Left ventricle myocardium superior (tissue), 1 donor: ENCODE results near the gene LRRTM1. TPM values are rescaled to one million over a fixed set of nuclear protein-coding genes. Genes with fewer than 3 reads are reported as not detected.

Experiments
- ATAC-seq: fragments of 200-7000 bp; cut with Tn5 transposase; one replicate; pipeline ENCODE4 v1.9.1; 2020; ENCODE audit warnings: mild to moderate bottlenecking, moderate library complexity
- DNase-seq: peaks from one replicate; pipeline ENCODE4 v3.0.0-alpha.2; 2020
- intact Hi-C: fragments of 100-400 bp; cut with micrococcal nuclease; formaldehyde crosslinking; loops from one replicate; pipeline ENCODE4 v1.11.0; 2022
- total RNA-seq: library from RNA; stranded (reverse); fragmentation: NEBNext Ultra II Directional; extraction: Animal tissue kit (Norgen Biotek cat#: 25700); gene quantifications from one replicate; pipeline ENCODE4 v1.2.1, GENCODE V29; 2021
- donor health status: DM: no; HTN: yes; CAD: no; lungs with severe emphysema.

The LRRTM1 gene
- total RNA-seq, 1 donor from 2014 or later: 0.40 TPM

DNA sequence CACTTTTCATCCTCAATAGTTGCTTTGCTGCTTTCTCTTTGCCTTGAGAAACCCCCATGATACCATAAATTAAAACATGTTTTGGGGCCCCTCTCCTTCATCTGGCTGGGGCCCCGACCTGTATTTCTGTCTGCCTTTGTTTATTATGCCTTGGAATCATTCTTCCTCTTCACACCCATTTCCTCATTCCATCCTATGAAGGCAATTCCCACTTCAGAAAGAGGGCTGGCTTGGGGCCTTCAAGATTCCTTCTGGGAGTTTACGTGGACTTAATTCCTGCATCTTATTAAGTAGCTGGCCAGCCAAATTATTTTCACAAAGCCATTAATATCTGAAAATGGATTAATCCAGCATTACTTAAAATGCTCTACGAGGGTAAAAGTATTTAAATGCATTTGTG is 6.8 kb upstream of the LRRTM1 start:
- no peak for DNase-seq
- intact Hi-C loops: no loop called here
- no peak for ATAC-seq

DNA sequence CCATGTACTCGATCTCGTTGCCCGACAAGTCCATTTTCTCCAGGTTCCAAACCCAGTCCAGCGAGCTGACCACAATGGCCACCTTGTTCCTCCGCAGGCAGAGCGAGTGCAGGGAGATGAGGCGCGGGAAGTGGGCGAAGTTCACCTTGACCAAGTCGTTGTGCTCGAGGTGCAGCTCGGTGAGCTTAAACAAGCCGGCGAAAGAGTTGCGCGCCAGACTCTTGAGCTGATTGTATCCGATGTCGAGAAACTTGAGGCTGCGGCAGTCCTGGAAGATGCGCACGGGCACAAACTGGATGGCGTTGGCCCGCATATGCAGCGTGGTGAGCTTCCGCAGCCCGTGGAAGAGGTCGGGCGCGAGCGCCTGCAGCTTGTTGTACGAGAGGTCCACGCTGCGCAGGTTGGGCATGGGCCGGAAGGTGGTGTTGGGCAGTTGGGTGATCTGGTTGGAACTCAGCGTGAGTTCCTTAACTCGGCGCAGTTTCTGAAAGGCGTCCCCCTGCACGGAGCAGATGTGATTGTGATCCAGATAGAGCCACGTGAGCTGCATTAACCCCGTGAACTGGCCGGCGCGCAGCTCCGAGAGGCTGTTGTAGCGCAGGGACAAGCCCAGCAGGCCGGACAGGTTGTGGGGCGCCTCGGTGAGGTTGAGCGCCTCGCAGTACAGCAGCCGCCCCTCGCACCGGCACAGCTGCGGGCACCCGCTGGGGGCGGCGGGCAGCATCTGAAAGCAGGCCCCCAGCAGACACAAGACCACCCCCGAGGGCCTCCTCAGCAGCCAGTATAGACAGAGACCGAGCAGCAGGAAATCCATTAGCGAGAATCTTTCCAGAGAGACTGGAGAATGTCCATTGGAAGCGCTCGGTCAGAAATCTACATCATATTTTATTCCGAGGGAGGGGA is 1.3 kb downstream of the LRRTM1 start:
- intact Hi-C loops: no loop called here
- no peak for ATAC-seq
- peak; percentile 25 for DNase-seq

- intact Hi-C loops: no loop called here
- ATAC-seq (no peak), DNase-seq (no peak)
Measured at GRCh38 chr2:80302314-80303005, 2.1 kb downstream of the LRRTM1 start.

GRCh38 chr2:80302001-80302313 is 2.6 kb downstream of the LRRTM1 start:
- intact Hi-C loops: no loop called here
- no peak for ATAC-seq
- no peak for DNase-seq

DNA sequence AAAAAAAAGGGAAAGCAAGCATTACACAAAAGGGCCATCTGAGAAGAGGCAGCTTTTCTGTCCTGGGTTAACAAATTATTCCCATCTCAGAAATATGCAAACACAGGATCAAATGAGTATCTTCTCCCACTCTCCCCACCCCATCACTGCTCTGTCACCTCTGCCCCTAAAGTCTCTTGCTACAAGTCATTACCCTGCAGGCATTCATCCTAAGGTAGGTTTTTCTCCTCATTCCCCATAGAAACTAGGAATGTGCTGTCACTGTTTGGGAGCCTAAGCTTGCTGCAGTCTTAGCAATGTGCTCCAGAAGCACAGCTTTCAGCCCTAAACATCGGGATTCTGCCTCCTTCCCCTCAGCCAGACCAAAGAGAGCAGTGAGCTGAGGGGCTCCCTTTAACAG is 3.6 kb downstream of the LRRTM1 start:
- intact Hi-C loops: no loop called here
- ATAC-seq (no peak), DNase-seq (no peak)

- ATAC-seq (no peak), DNase-seq (no peak)
- intact Hi-C loops: no loop called here
Measured at GRCh38 chr2:80300346-80300745, 4.2 kb downstream of the LRRTM1 start.

GRCh38 chr2:80299661-80300060 is 4.9 kb downstream of the LRRTM1 start:
- intact Hi-C loops: no loop called here
- DNase-seq (no peak), ATAC-seq (no peak)

- DNase-seq (no peak), ATAC-seq (no peak)
- intact Hi-C loops: no loop called here
Measured at GRCh38 chr2:80298954-80299353, 5.6 kb downstream of the LRRTM1 start.

DNA sequence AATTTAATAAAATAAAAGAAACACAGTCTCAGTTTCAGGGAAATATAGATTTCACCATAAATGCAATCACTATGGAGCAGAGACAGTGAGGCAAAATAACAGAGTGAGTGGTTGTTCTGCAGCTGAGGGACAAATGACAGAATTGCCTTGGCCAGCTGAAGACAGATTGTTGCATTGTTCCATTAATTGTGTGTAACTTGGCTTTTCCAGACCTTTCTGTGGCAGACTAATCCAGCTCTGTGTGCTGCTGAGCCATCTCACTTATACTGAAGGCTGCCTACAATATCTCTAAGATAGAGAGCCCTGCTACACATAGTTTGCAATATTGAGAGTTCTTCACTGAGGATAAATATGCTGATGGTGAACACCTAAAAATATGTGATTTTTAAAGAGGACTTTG is 11.5 kb downstream of the LRRTM1 start:
- intact Hi-C loops: no loop called here
- ATAC-seq (no peak), DNase-seq (no peak)

DNA sequence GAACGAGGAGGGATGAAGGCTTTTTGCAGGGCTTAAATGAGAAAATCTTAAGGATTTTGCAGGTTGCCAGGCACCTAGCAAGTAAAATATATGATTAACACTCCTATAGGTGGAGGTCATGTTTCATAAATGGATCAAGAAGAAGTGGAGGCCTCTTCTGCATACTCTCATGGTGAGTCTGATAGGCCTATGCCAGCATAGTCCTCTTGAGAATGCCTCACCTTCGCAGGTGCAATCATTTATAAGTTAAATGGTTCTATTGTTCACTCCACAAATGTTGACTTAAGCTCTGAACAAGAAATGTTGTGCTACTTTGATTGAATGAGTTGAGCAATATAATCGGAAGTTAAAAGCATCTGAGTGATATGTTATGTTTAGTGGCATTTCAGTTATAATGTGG is 12.1 kb downstream of the LRRTM1 start:
- no peak for ATAC-seq
- intact Hi-C loops: no loop called here
- DNase-seq: no peak

- intact Hi-C loops: no loop called here
Measured at GRCh38 chr2:80291656-80292055, 12.9 kb downstream of the LRRTM1 start.

GRCh38 chr2:80288576-80288975 is 16.0 kb downstream of the LRRTM1 start:
- DNase-seq (no peak), ATAC-seq (peak; percentile 74)
- intact Hi-C loops: no loop called here

More at GRCh38 chr2:80291656-80292055, 12.9 kb downstream of the LRRTM1 start:
- no peak for ATAC-seq
- DNase-seq: no peak

DNA sequence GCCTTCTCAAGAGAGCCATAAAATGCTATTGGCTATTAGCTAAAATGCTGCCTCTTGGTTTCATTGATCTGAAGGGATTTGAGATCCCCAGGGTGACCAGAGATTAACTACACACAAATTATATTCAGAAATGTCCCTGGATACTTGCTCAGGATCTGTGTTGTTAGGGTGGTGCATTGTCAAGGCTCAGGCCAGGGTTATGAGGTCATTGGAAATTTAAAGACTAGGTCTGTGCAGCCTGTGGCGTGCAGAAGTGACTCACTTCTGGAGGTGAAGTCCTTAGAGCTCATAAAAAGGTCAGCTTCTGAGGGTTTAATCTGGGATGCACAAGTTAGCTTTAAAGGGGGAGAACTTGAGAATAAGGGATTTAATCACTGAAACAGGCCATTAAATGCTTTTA is 23.5 kb downstream of the LRRTM1 start:
- intact Hi-C loops: no loop called here
- peak; percentile 27 for ATAC-seq
- DNase-seq: no peak

DNA sequence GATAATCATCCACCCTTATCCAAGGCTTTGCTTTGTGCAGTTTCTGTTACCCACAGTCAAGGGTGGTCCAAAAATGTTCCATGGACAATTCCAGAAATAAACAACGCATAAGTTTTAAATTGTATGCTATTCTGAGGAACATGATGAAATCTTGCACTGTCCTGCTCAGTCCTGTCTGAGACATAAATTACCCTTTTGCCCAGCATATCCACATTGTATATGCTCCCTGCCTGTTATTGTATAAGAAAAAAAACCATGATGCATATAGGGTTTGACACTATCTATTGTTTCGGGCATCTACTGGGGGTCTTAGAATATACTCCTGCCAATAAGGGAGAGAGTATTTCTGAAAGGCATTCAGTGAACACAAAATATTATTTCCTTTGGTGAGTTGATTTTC is 24.0 kb downstream of the LRRTM1 start:
- intact Hi-C loops: no loop called here
- no peak for ATAC-seq

GRCh38 chr2:80269806-80270205 is 34.7 kb downstream of the LRRTM1 start:
- DNase-seq (no peak), ATAC-seq (no peak)

More for the DNA sequence above, 24.0 kb downstream of the LRRTM1 start:
- no peak for DNase-seq

GRCh38 chr2:80266231-80266630 is 38.3 kb downstream of the LRRTM1 start:
- DNase-seq (no peak), ATAC-seq (no peak)
- intact Hi-C loops: no loop called here

More at GRCh38 chr2:80269806-80270205, 34.7 kb downstream of the LRRTM1 start:
- intact Hi-C loops: no loop called here

DNA sequence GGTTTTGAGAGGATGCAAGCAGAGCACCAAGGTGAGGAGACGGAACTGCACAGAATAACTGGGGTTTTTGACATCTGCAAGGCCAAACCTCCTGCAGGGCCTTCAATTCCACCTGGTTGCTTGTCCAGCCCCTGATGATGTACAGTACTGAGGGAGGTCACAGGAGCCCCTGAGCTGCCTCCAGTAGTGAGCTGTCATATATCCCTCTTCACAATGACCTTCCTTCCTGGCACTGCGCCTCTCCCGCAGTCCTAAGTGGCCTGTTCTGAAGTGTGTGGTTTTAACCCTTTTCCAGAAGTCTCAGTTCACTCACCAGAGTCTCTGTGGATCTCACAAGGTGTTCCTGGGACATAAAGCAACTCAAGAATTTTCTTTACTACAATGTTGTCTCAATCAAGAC is 45.3 kb downstream of the LRRTM1 start:
- no peak for DNase-seq
- peak; percentile 39 for ATAC-seq
- intact Hi-C loops: no loop called here

- ATAC-seq (no peak), DNase-seq (no peak)
- intact Hi-C loops: no loop called here
Measured at GRCh38 chr2:80258793-80259192, 45.8 kb downstream of the LRRTM1 start.

GRCh38 chr2:80258341-80258740 is 46.2 kb downstream of the LRRTM1 start:
- DNase-seq: no peak
- intact Hi-C loops: no loop called here
- ATAC-seq: no peak

- DNase-seq (no peak), ATAC-seq (no peak)
- intact Hi-C loops: no loop called here
Measured at GRCh38 chr2:80257450-80257849, 47.1 kb downstream of the LRRTM1 start.

DNA sequence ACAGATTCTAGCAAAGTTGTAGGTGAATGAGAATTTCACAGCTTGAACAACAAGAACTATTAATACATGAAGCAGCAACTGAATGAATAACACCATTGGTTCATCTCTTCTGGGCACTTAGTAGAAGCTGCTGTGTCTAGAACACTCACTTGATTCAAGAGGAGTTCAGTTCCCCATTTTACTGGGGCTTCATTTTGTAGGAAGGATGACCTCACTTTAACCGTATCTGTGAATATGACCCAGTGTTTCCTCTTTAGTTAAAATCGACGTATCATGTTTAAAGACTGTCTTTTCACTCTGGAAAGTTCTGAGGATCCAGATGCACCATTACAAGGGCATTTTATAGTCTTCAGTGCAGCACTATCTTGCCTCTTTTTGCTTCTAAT is 47.8 kb downstream of the LRRTM1 start:
- DNase-seq (no peak), ATAC-seq (no peak)
- intact Hi-C loops: no loop called here
